K562 (cell line): ENCODE results near the gene PQBP1. TPM values are rescaled to one million over a fixed set of nuclear protein-coding genes. Genes with fewer than 3 reads are reported as not detected.
A peak's percentile ranks its signal among the peaks of the same experiment; 100 is the strongest.

Experiments used
- CTBP1 ChIP-seq: fragments of 450-650 bp; IDR thresholded peaks from 2 replicates; pipeline ENCODE4 v1.6.1; 2016; ENCODE audit warnings: borderline replicate concordance
- E2F6 ChIP-seq, 2 experiments: IDR thresholded peaks; 2 replicates each; pipeline ENCODE4 v1.6.1; 2011; ENCODE audit warnings: borderline replicate concordance in 1 of 2, control low read depth in 1 of 2, low read depth in 1 of 2, low read length in 1 of 2, mild to moderate bottlenecking in 1 of 2, mixed read lengths in 1 of 2, moderate library complexity in 1 of 2; ENCODE audit not compliant: insufficient read depth in 1 of 2, insufficient read length in 1 of 2, poor library complexity in 1 of 2, severe bottlenecking in 1 of 2; ENCODE audit errors: extremely low read depth in 1 of 2
- HCFC1 ChIP-seq: IDR thresholded peaks from 2 replicates; pipeline ENCODE4 v1.6.1; 2012; ENCODE audit warnings: low read depth, low read length, improper control_type of control experiment
- MBD2 ChIP-seq: sonication (generic); IDR thresholded peaks from 2 replicates; pipeline ENCODE4 v1.6.1; 2016; ENCODE audit warnings: low read depth, borderline replicate concordance
- MYC ChIP-seq, 2 experiments: fragments of 250-450 bp in 1 of 2; sonication (Bioruptor Pico) in 1 of 2; IDR thresholded peaks; 2 replicates each; pipeline versions ENCODE4 v1.5.1 to v1.6.1; 2012 to 2021; ENCODE audit warnings: low read depth in 2 of 2, borderline replicate concordance in 1 of 2, improper control_type of control experiment in 1 of 2, low read length in 1 of 2, mild to moderate bottlenecking in 1 of 2, moderate library complexity in 1 of 2
- PTRF ChIP-seq: fragments of 450-650 bp; IDR thresholded peaks from 2 replicates; pipeline ENCODE4 v1.6.1; 2016; ENCODE audit warnings: mild to moderate bottlenecking, missing genetic modification characterization, missing compliant biosample characterization
- RB1 ChIP-seq: fragments of 450-650 bp; IDR thresholded peaks from 2 replicates; pipeline ENCODE4 v1.6.1; 2017; ENCODE audit warnings: low read depth, mild to moderate bottlenecking
- RBM34 ChIP-seq: fragments of 200-400 bp; formaldehyde crosslinking; IDR thresholded peaks from 2 replicates; pipeline ENCODE4 v1.6.1; 2018; ENCODE audit warnings: low read length, borderline replicate concordance; ENCODE audit not compliant: insufficient read depth
- REST ChIP-seq, 2 experiments: fragments of 450-650 bp; formaldehyde crosslinking in 1 of 2; IDR thresholded peaks; 2 replicates each; pipeline versions ENCODE4 v1.4.0 to v1.6.1; 2014 to 2020; ENCODE audit warnings: mild to moderate bottlenecking in 2 of 2, borderline replicate concordance in 1 of 2, low read depth in 1 of 2
- SAFB ChIP-seq: fragments of 200-400 bp; formaldehyde crosslinking; IDR thresholded peaks from 2 replicates; pipeline ENCODE4 v1.6.1; 2017; ENCODE audit warnings: low read depth, low read length, borderline replicate concordance
- TEAD4 ChIP-seq, 2 experiments: sonication (generic) in 1 of 2; formaldehyde crosslinking in 1 of 2; IDR thresholded peaks; 2 replicates each; pipeline versions ENCODE4 v1.6.1 to v1.8.0; 2012 to 2022; ENCODE audit warnings: borderline replicate concordance in 1 of 2, inconsistent platforms in 1 of 2, low read length in 1 of 2, mild to moderate bottlenecking in 1 of 2, missing genetic modification reagents in 1 of 2
- ZBTB9 ChIP-seq: fragments of 450-650 bp; formaldehyde crosslinking; IDR thresholded peaks from 2 replicates; pipeline ENCODE4 v1.4.0; 2020; ENCODE audit warnings: mild to moderate bottlenecking, moderate library complexity
- ZNF184 ChIP-seq: sonication (generic); formaldehyde crosslinking; IDR thresholded peaks from 2 replicates; pipeline ENCODE4 v1.5.0; 2020; ENCODE audit warnings: missing genetic modification reagents
- ZNF445 ChIP-seq: fragments of 250-450 bp; sonication (Bioruptor Pico); IDR thresholded peaks from 2 replicates; pipeline ENCODE4 v1.4.0; 2020; ENCODE audit warnings: low read depth, mild to moderate bottlenecking, moderate library complexity
- polyA plus RNA-seq, 8 experiments: library from polyadenylated mRNA; depleted of rRNA in 4 of 8; stranded (reverse) in 5 of 8; unstranded in 3 of 8; fragments of >200 nt; fragmentation: Nextera tagmentation in 2 of 8; fragmentation: Illumina TruSeq in 1 of 8; extraction: Ambion mirVana in 2 of 8; extraction: Trizol in 1 of 8; gene quantifications; 2 replicates each; pipeline versions ENCODE4 v1.2.1 to v1.2.3, GENCODE V29; 2011 to 2014; ENCODE audit warnings: inconsistent platforms in 1 of 8, missing spikeins in 1 of 8
- total RNA-seq, 7 experiments: library from RNA; depleted of rRNA in 6 of 7; stranded (reverse); fragments of >200 nt in 6 of 7; fragmentation: Illumina TruSeq in 2 of 7; extraction: Trizol in 2 of 7; gene quantifications; 2 replicates each; pipeline versions ENCODE4 v1.2.1 to v1.2.3, GENCODE V29; 2011 to 2021; ENCODE audit warnings: low replicate concordance in 1 of 7

PQBP1 gene
- total and polyA plus RNA-seq, 9 of the 15 experiments (the other 6 are each of a cell fraction or from before 2014, with no cell fraction given): 41.3 to 262 (median 112) TPM

DNA sequence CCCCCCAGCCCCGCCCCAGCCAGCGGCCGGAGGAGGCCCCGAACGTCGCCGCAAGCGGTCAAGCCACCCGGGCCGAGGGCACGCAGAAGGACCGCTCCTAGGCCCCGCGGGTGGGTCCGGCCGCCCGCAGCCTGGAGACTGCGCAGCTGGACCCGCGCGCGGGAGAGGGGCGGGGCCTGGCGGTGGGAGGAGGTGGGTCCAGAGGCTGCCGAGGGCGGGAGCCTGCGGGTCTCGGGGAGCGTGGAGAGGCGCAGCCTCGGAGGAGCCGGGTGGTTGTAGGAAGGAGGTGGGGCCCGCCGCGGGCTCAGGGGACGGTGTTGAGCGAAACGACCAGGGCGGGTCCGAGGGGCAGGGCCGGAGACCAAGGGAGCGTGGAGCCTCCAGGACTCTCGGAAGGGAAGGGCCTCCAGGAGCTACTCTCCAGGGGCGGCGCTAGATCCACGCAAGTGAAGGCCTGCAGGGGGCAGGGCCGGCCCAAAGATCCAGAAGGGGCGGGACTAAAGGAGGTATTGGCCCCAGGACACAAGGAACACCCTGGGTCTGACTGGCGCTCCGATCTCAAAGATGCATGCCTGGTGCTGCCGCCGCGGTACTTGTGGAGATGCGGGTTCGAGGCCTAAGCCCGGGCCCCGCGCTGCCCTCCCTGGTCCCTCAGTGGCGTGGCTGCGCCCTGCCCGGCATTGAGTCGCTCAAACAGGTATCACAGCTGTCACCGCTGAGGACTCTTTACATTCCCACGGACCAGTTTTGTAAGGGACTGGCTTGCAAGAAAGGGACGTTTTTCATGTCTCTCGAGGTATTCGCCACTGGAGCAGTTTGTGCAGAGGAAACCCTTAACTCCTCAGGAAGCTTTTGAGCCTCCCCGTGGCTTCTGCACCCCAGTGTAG lies 6.1 kb upstream of the PQBP1 start (continued):
- TF ChIP-seq REST (IDR thresholded peaks at IDR 0.05; ENCODE audit: borderline replicate concordance) (peak; percentile 53; the same call in 1 of the 2 replicates), REST (CRISPR knock-in tag; IDR thresholded peaks at IDR 0.05; ENCODE audit: low read depth) (peak; percentile 17; the same call in 1 of the 2 replicates), TEAD4 (IDR thresholded peaks at IDR 0.05; ENCODE audit: low read length) (no peak), TEAD4 (CRISPR knock-in tag; IDR thresholded peaks at IDR 0.05; ENCODE audit: borderline replicate concordance) (no peak), MYC (IDR thresholded peaks at IDR 0.05; ENCODE audit: low read depth, low read length) (peak; percentile 41; the same call in 1 of the 2 replicates), MYC (CRISPR knock-in tag; IDR thresholded peaks at IDR 0.05; ENCODE audit: borderline replicate concordance, low read depth) (no peak), HCFC1 (peak; percentile 11; the same call in 1 of the 2 replicates), ZNF184 (no peak), E2F6 (IDR thresholded peaks at IDR 0.05; ENCODE audit: borderline replicate concordance in 1 of 2, extremely low read depth in 1 of 2, insufficient read depth in 1 of 2, insufficient read length in 1 of 2, low read depth in 1 of 2, low read length in 1 of 2, poor library complexity in 1 of 2, severe bottlenecking in 1 of 2) (peak in 1 of 2 experiments; percentile 17), PTRF (tag) (no peak), RBM34 (no peak), ZNF445 (no peak), SAFB (peak; percentile 55; the same call in 1 of the 2 replicates), RB1 (0 out of 2 replicates have a peak, but pooled peaks have one; percentile 26), MBD2 (no peak), CTBP1 (peak; percentile 79), ZBTB9 (CRISPR knock-in tag) (no peak)
